K562 (cell line): ENCODE measurements around the gene SHANK2.

ENCODE experiments used
- BMI1 ChIP-seq: fragments of 150-350 bp; IDR thresholded peaks from 2 replicates; pipeline ENCODE4 v1.6.1; 2014; ENCODE audit warnings: low read length
- POLR2A ChIP-seq: fragments of 450-650 bp; conservative IDR thresholded peaks from 2 replicates; pipeline ENCODE4 v1.6.1; 2016
- RBM15 ChIP-seq: fragments of 200-400 bp; formaldehyde crosslinking; IDR thresholded peaks from 2 replicates; pipeline ENCODE4 v1.6.1; 2018; ENCODE audit warnings: mild to moderate bottlenecking, low read length, moderate library complexity; ENCODE audit not compliant: insufficient read depth
- TEAD1 ChIP-seq, 2 experiments: fragments of 450-650 bp in 1 of 2; sonication (generic) in 1 of 2; formaldehyde crosslinking; IDR thresholded peaks; 2 replicates each; pipeline versions ENCODE4 v1.4.0 to v1.8.0; 2020 to 2022; ENCODE audit warnings: mild to moderate bottlenecking in 2 of 2, missing genetic modification reagents in 1 of 2
- U2AF1 ChIP-seq: fragments of 200-400 bp; formaldehyde crosslinking; optimal IDR thresholded peaks from 2 replicates; pipeline ENCODE3; 2017; ENCODE audit warnings: mild to moderate bottlenecking, low read depth, low read length, moderate library complexity
- ZNF274 ChIP-seq: IDR thresholded peaks from 2 replicates; pipeline ENCODE4 v1.6.1; 2011; ENCODE audit warnings: low read depth, mild to moderate bottlenecking, low read length, moderate library complexity, borderline replicate concordance

- TF ChIP-seq ZNF274 = no peak
- TF ChIP-seq U2AF1 = no peak
- TF ChIP-seq TEAD1 (CRISPR knock-in tag; IDR thresholded peaks at IDR 0.05) = no peak
- no peak for TF ChIP-seq POLR2A
- TF ChIP-seq BMI1 = no peak
- no peak for TF ChIP-seq RBM15
Observed at GRCh38 chr11:71232364-71232763, 20.0 kb downstream of the SHANK2 start.
